Panc1 (cell line): ENCODE measurements around the gene GRM4. TPM values are rescaled to one million over a fixed set of nuclear protein-coding genes. Genes with fewer than 3 reads are reported as not detected.

Source experiments
- ATAC-seq: fragments of 200-7000 bp; cut with Tn5 transposase; 2 replicates; pipeline ENCODE4 v1.9.1; 2020; ENCODE audit warnings: mild to moderate bottlenecking, moderate library complexity
- BruUV-seq: library from RNA; stranded (reverse); fragments of 400-500 nt; replicated peaks from 2 replicates; lab custom pipeline; 2021; lab: Mats Ljungman, UMichigan
- CTCF ChIA-PET: fragments of 300-600 bp; sonication (Branson Sonifier 250); formaldehyde crosslinking; loops from one replicate; lab custom pipeline; 2022; ENCODE audit warnings: antibody characterized with exemption; lab: Charles Lee
- POLR2A ChIA-PET: fragments of 300-600 bp; sonication (Branson Sonifier 250); formaldehyde crosslinking; loops from one replicate; lab custom pipeline; 2022; ENCODE audit warnings: antibody characterized with exemption; lab: Charles Lee
- DNase-seq: peaks from one replicate; pipeline ENCODE4 v3.0.0-alpha.2; 2010; ENCODE audit warnings: low read depth, low spot score
- H3K27ac ChIP-seq: 2 replicates; pipeline ENCODE4 v1.5.1; 2011; ENCODE audit warnings: mild to moderate bottlenecking, low read length, inconsistent platforms
- H3K27me3 ChIP-seq: fragments of 200-500 bp; sonication (Bioruptor generic); 2 replicates; pipeline ENCODE4 v1.6.0; 2014; ENCODE audit warnings: low read length, inconsistent platforms; ENCODE audit not compliant: control insufficient read depth, insufficient read depth
- H3K36me3 ChIP-seq: fragments of 200-500 bp; sonication (Bioruptor generic); 2 replicates; pipeline ENCODE4 v1.5.1; 2014; ENCODE audit warnings: inconsistent platforms, mild to moderate bottlenecking, low read length, moderate library complexity; ENCODE audit not compliant: control insufficient read depth, insufficient read depth
- H3K4me1 ChIP-seq: 2 replicates; pipeline ENCODE4 v1.5.1; 2011; ENCODE audit warnings: inconsistent platforms, mild to moderate bottlenecking, low read length, moderate library complexity; ENCODE audit not compliant: control insufficient read depth, insufficient read depth
- H3K4me3 ChIP-seq, 2 experiments: 2 replicates each; pipeline ENCODE4 v1.5.1; 2011 to 2012; ENCODE audit warnings: low read depth in 2 of 2, low read length in 2 of 2, mild to moderate bottlenecking in 2 of 2, inconsistent platforms in 1 of 2, moderate library complexity in 1 of 2
- H3K9me3 ChIP-seq: fragments of 200-500 bp; sonication (Bioruptor generic); 2 replicates; pipeline ENCODE4 v1.5.1; 2014; ENCODE audit warnings: low read depth, mild to moderate bottlenecking, inconsistent platforms, low read length, moderate library complexity; ENCODE audit not compliant: control insufficient read depth, insufficient read depth
- CTCF ChIP-seq: fragments of 450-650 bp; IDR thresholded peaks from 2 replicates; pipeline ENCODE4 v1.5.1; 2017; ENCODE audit warnings: mild to moderate bottlenecking
- POLR2AphosphoS5 ChIP-seq: IDR thresholded peaks from 2 replicates; pipeline ENCODE4 v1.6.1; 2012; ENCODE audit warnings: mild to moderate bottlenecking, low read depth, low read length, moderate library complexity
- REST ChIP-seq, 2 experiments: IDR thresholded peaks; 2 replicates each; pipeline ENCODE4 v1.6.1; 2011 to 2012; ENCODE audit warnings: low read depth in 2 of 2, control low read depth in 1 of 2, low read length in 1 of 2, mild to moderate bottlenecking in 1 of 2, moderate library complexity in 1 of 2; ENCODE audit not compliant: insufficient read depth in 1 of 2
- SIN3A ChIP-seq: IDR thresholded peaks from 2 replicates; pipeline ENCODE4 v1.6.1; 2012; ENCODE audit warnings: low read depth, mild to moderate bottlenecking, low read length, moderate library complexity, borderline replicate concordance; ENCODE audit not compliant: insufficient read depth
- TCF7L2 ChIP-seq: IDR thresholded peaks from 2 replicates; pipeline ENCODE4 v1.6.1; 2011; ENCODE audit warnings: mild to moderate bottlenecking, low read depth, low read length, inconsistent platforms
- in situ Hi-C: cut with HindIII; loops from 2 replicates; pipeline ENCODE4 v1.10.0; 2016; ENCODE audit warnings: low sequenced_read_pairs, low pct_unique_long_range_greater_than_20kb
- intact Hi-C: fragments of 100-400 bp; cut with micrococcal nuclease; formaldehyde crosslinking; loops from one replicate; pipeline ENCODE4 v1.10.0; 2022; ENCODE audit not compliant: unreplicated experiment
- total RNA-seq: library from RNA; stranded (reverse); gene quantifications from one replicate; pipeline ENCODE4 v1.2.1, GENCODE V29; 2021; ENCODE audit not compliant: unreplicated experiment

The GRM4 gene
- total RNA-seq, 1 experiment from 2014 or later, result 1.3 TPM

- intact Hi-C loops, result loop anchor here (2.0 kb wide), 1 partner anchor 99 kb away; no protein-coding TSS in a partner anchor
- in situ Hi-C loops, result no loop called here
- Histone ChIP-seq H3K36me3 (no peaks in the 10 kb centered on the region), H3K27me3 (no peaks in the 10 kb centered on the region), H3K4me1 (no peaks in the 10 kb centered on the region), H3K27ac (no peak overlapping the region), H3K9me3 (no peaks in the 10 kb centered on the region), H3K4me3 (no peak overlapping the region)
- BruUV-seq, result no TSS peak
- ATAC-seq, result peak; percentile 92
- DNase-seq, result peak; percentile 35
- TF ChIP-seq SIN3A, result no peak
- peak; percentile 95 for TF ChIP-seq CTCF
- no peak for TF ChIP-seq REST (IDR thresholded peaks at IDR 0.05; ENCODE audit: insufficient read depth in 1 of 2, low read depth in 2 of 2, low read length in 1 of 2)
- TF ChIP-seq POLR2AphosphoS5, result no peak
- no peak for TF ChIP-seq TCF7L2
- ChIA-PET CTCF (interaction anchor here (0.6 to 1.5 kb wide), 17 partner anchors 9 to 912 kb away, joined by 3 to 12 read pairs (median 4); partner anchors contain the start of genes GRM4 and UQCC2), POLR2A (no interaction called here)
These were observed 90.5 kb downstream of the GRM4 start for GRCh38 chr6:34055223-34055933.

- no peak for TF ChIP-seq CTCF
- no peak for TF ChIP-seq TCF7L2
- TF ChIP-seq SIN3A, result no peak
- no peak for TF ChIP-seq REST (IDR thresholded peaks at IDR 0.05; ENCODE audit: insufficient read depth in 1 of 2, low read depth in 2 of 2, low read length in 1 of 2)
- no peak for TF ChIP-seq POLR2AphosphoS5
- in situ Hi-C loops (no loop called here), intact Hi-C loops (loop anchor here (2.0 kb wide), 1 partner anchor 101 kb away; no protein-coding TSS in a partner anchor)
- Histone ChIP-seq H3K9me3 (no peaks in the 10 kb centered on the region), H3K36me3 (no peaks in the 10 kb centered on the region), H3K4me1 (no peaks in the 10 kb centered on the region), H3K27me3 (no peaks in the 10 kb centered on the region), H3K27ac (no peak overlapping the region), H3K4me3 (no peak overlapping the region)
- CTCF ChIA-PET, result interaction anchor here (0.6 to 0.7 kb wide), 2 partner anchors 52 to 248 kb away, joined by 3 to 12 read pairs; no protein-coding TSS in a partner anchor
- DNase-seq, result no peak
- ATAC-seq, result no peak
- BruUV-seq, result no TSS peak
- POLR2A ChIA-PET, result no interaction called here
These were observed 92.2 kb downstream of the GRM4 start for GRCh38 chr6:34053721-34054120.
